GM19328 (cell line): ENCODE measurements around the gene CLNK.

Source experiments
- ATAC-seq: cut with Tn5 transposase; IDR thresholded peaks from one replicate; pipeline ENCODE4 v1.9.1; 2021; ENCODE audit warnings: mild to moderate bottlenecking, moderate library complexity; ENCODE audit not compliant: unreplicated experiment

The CLNK gene

GRCh38 chr4:10524196-10524833 is 160.3 kb downstream of the CLNK start:
- no peak for ATAC-seq

- no peak for ATAC-seq
These were observed 163.1 kb downstream of the CLNK start for GRCh38 chr4:10521424-10521823.

- no peak for ATAC-seq
These were observed 174.8 kb downstream of the CLNK start for GRCh38 chr4:10509733-10510132.

- ATAC-seq = no peak
These were observed 178.5 kb downstream of the CLNK start for GRCh38 chr4:10506077-10506476.

GRCh38 chr4:10504570-10505179 is 179.9 kb downstream of the CLNK start:
- ATAC-seq = no peak

- no peak for ATAC-seq
These were observed 181.9 kb downstream of the CLNK start for GRCh38 chr4:10502717-10503116.

- ATAC-seq = no peak
These were observed 183.8 kb downstream of the CLNK start for GRCh38 chr4:10500776-10501175.

- no peak for ATAC-seq
These were observed 188.4 kb downstream of the CLNK start for GRCh38 chr4:10496200-10496599.

- ATAC-seq = no peak
These were observed 188.9 kb downstream of the CLNK start for GRCh38 chr4:10495651-10496050.

GRCh38 chr4:10492464-10492863 is 192.1 kb downstream of the CLNK start:
- no peak for ATAC-seq

- no peak for ATAC-seq
These were observed 193.2 kb downstream of the CLNK start for GRCh38 chr4:10491401-10491800.

- ATAC-seq = no peak
These were observed 193.6 kb downstream of the CLNK start for GRCh38 chr4:10490996-10491395.

- no peak for ATAC-seq
These were observed 201.7 kb downstream of the CLNK start for GRCh38 chr4:10482913-10483312.

GRCh38 chr4:10480616-10481015 is 204.0 kb downstream of the CLNK start:
- ATAC-seq = no peak

- ATAC-seq = no peak
These were observed 205.9 kb downstream of the CLNK start for GRCh38 chr4:10478621-10479020.

GRCh38 chr4:10470505-10470904 is 214.1 kb downstream of the CLNK start:
- ATAC-seq = no peak

- ATAC-seq = no peak
These were observed 218.4 kb downstream of the CLNK start for GRCh38 chr4:10466161-10466560.

- ATAC-seq = no peak
These were observed 221.7 kb downstream of the CLNK start for GRCh38 chr4:10462876-10463275.

- ATAC-seq = no peak
These were observed 222.6 kb downstream of the CLNK start for GRCh38 chr4:10461850-10462400.

GRCh38 chr4:10461091-10461849 is 223.3 kb downstream of the CLNK start:
- peak; percentile 51 for ATAC-seq

- ATAC-seq = no peak
These were observed 224.1 kb downstream of the CLNK start for GRCh38 chr4:10460313-10461047.
